GM18505 (cell line): ENCODE measurements around the gene IRAG1.

Experiments
- ATAC-seq: cut with Tn5 transposase; IDR thresholded peaks from one replicate; pipeline ENCODE4 v1.9.1; 2021; ENCODE audit not compliant: unreplicated experiment
- POLR2A ChIP-seq: IDR thresholded peaks from 4 replicates; pipeline ENCODE4 v1.6.1; 2011; ENCODE audit warnings: borderline replicate concordance; ENCODE audit not compliant: insufficient read depth, insufficient read length; ENCODE audit errors: extremely low read depth

IRAG1 gene

DNA sequence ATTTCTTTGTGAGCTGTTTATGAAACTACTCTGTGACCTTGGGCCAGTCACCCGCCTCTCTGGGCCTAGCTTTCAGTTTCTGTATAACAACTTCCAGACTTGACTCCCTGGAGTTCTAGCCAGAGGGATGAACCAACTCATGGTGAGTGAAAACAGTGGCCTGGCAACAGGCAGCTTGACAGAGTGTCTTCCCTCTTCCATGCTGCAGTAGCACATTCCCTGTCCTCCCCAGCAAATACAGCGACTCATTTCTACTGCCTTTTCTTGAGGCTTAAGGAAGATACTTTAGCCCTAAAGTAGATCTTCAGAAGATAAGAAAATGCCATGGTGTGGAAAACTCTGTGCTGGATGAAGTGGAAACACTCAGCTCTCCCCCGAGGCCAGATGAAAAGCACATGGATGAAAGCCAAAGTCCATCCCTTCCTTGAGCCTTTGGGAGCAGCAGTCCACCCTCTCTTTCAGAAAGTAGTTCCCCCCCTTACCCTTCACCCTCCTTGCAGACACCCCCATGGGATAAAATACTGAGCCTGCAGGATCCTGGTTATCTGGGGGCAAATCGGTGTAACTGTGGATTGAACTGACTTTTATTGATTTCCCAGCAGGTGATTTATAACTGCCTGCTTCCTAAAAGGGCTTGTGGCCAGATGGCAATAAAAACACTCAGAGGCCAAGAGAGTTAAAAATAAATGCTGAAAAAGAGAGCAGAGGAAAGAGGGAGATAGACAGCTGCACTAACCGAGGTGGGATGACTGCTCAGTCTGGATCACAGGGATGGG lies 24.1 kb downstream of the IRAG1 start:
- no peak for ATAC-seq
- no peak for TF ChIP-seq POLR2A

DNA sequence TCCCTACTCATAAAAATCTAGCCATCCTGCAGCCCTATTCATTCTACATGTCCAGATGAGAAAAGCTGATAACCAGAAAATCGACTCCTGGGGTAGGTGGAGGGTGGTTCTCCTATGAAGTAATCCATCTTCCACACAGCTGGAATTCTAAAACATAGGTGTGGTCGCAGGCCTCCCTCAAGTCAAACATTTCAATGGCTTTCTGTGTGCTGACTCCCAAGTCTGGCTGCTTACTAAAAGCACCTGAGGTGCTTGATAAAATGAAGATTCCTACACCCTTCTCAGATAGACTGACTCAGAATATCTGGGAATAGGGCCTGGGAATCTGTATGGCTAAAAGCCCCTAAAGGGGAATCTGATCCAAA lies 26.1 kb downstream of the IRAG1 start:
- TF ChIP-seq POLR2A, result no peak
- no peak for ATAC-seq

DNA sequence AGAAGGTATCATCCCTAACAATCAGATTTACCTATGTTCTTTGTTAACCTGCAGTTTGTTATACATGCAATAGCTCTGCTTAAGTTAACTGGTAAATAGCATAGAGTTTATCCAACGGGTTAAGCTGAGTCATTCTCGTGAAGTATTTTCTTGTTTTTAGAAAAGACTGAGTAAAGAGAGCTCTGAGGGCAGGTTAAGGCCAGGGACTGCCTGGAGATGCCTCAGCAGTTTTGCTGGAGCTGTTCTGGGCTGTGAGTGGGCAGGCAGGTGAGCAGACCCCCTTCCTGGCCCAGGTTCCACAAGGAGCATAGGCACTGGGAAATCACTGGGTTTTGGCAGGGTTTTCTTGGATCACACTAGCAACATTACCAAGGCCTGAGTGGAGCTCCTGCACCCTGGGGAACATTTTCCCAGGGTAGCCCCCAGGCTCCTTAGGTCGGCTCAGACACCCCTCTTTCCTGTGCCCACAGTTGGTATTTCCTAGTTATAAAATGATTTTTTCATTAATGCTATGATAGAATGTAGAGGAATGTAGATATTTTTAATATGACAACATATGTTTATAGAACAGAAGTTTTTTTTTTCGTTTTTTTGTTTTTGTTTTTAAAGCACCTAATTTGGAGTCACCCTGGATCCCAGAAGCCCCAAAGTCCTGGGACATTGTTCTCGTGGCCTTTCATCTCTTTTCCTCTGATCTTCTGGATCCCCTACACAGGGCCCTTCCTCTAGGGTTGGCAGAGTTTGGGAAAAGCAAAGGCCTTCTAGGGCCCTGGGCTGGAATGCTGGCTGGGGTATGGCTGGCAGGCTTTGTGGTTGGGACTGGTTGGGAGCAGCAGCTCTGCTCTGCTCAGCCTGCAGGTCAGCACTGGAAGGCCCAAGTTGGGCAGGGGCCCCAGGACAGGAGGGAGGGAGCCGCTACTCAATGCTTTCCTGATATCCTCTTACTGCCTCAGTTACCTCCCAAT lies 26.7 kb downstream of the IRAG1 start:
- no peak for TF ChIP-seq POLR2A
- no peak for ATAC-seq

DNA sequence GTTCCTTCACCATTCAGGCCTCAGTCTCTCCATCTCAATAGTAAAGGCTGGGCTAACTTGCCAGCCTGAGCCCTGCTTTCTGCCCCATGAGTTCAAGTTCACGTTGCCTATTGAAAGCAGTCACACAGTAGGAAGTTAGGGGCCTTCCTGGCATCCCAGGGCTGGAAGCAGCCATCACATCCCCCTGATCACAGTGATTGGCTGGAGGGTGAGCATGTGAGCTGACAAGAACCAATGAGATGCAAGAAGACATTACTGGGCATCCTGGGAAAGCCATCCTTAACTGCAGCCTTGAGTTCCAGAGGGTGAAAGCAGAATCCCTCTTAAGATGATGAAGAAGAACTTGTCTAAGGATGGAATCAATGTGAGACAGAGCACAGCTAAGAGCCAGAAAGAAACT lies 29.1 kb downstream of the IRAG1 start:
- ATAC-seq, result no peak
- TF ChIP-seq POLR2A, result no peak

DNA sequence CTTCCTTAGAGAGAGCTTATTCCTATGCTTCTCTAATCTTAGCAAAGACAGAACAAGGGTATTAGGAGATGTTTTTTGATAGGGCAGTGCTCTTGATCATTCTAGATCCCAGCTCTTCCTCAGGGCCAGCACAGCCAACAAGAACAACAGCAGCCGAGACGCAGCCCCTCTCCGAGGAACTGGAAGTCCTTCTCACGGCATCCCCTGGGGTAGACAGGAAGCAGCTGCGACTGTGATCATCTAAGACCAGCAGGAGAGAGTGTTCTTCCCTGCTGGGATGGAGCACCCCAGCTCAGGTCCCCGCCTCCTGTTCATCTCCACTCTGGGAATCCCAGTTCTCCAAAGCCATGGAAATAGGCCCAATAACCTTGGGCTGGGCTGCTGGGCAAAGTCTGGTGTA lies 29.6 kb downstream of the IRAG1 start:
- ATAC-seq, result no peak
- no peak for TF ChIP-seq POLR2A

GRCh38 chr11:10663365-10663764 lies 30.2 kb downstream of the IRAG1 start:
- no peak for TF ChIP-seq POLR2A
- no peak for ATAC-seq

DNA sequence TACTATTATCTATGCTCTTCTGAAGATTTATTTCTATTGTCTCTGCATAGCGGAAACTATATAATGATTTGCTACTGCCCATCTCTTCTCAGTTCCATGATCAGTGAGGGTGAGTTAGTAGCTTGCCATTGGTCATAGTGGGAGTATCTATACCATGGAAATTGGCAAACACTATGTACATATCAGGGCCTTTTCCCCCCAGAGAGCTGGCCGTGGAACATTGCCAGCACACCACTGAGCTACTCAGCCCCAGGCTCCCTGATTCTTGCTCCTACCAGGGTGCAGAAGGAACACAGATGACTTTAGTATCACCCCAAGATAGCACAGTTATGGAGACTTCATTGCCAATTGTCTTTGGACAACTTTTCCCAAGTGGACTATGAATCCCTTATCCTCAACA lies 33.2 kb downstream of the IRAG1 start:
- ATAC-seq, result no peak
- TF ChIP-seq POLR2A, result no peak

DNA sequence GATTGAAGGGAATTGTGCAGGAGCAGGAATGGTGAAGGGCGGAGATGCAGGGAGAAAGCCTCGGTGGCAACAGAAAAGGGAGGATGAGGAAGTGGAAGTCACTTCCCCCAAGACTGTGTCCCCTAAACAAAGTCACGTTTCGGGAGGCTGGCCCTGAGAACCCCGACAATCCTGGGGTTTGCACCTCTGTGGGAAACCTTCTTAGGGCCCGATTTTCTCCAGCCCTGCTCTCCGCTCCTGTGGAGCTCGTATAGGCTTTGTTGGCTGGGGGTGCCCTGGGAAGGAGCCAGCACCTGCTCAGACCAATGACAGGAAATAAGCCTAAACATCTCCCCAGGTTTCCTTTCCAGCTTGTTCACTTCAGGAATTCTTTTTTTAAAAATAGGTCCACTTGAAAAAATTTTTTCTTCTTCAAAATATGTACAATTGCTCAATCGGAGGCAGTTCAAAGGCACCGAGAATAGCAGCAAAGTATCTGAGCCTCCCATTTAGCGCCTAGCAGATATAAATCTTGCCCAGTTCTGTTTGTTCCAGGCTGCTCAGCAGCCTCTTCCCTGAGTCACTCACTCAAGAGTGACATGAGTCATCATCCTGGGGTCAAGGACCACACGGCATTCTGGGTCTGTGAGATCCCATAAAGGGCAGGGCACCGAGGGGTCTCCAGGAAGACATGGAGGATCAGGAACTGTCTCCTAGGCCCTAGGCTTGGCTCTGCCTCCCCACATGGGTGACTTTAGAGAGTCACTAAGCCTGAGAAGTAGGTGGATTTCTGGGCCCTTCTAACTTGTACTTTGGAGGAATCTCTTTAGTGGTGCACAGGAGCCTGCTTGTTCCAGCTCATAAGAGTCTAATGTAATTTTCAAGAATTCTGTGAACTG lies 34.0 kb downstream of the IRAG1 start:
- no peak for TF ChIP-seq POLR2A
- no peak for ATAC-seq

DNA sequence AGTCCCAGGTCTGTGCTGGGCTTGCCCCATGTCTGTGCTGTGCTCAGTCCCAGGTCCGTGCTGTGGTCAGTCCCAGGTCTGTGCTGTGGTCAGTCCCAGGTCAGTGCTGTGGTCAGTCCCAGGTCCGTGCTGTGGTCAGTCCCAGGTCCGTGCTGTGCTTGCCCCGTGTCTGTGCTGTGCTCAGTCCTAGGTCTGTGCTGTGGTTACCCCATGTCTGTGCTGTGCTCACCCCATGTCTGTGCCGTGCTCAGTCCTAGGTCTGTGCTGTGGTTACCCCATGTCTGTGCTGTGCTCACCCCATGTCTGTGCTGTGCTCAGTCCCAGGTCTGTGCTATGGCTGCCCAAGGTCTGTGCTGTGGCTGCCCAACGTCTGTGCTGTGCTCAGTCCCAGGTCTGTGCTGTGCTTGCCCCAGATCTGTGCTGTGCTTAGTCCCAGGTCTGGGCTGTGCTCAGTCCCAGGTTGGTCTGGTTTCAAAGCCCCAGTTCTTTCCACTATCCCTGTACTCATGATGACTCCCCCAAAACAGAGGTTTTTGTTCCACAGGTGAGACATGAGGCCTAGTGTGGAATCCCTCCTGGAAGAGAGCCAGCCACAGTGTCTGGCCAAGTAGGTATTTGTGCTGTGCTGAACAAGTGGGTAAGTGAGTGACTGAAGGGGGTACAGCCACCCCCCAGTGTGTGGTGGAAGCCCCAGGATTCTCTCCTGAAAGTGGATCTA lies 34.8 kb downstream of the IRAG1 start:
- no peak for ATAC-seq
- no peak for TF ChIP-seq POLR2A

GRCh38 chr11:10657308-10658271 lies 36.0 kb downstream of the IRAG1 start:
- peak; percentile 54 for ATAC-seq
- no peak for TF ChIP-seq POLR2A

DNA sequence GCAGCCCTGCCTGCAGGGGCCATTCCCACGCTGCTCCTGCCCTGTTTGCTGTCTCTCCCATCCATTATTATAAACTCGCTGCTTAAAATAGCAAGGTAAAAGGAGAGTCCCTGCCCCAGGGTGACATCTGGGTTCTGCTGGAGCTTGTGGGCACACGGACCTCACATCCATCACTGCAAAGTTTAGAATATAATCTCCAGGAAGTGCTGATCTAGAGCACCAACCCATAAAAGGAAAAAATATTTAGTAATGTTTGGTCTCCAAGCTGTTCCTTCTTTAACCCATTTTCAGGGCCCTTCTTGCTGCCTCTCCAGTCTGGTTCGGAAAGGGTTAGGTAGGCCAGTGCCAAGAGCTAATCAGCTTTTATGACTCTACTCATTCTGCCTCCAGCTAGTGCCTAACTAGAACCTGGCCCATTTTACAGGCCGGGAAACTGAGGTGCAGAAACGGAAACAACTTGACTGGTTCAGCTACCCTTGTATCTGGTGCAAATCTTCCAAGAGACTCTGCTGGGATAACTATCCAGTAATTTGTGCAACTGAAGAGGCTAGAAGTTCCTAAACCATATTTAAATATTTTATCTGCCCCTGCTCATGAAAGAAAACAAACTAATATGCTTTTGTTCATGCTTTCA lies 37.5 kb downstream of the IRAG1 start:
- no peak for ATAC-seq
- no peak for TF ChIP-seq POLR2A
